ENCODE results near the gene TMEM53. TPM values are rescaled to one million over a fixed set of nuclear protein-coding genes. Genes with fewer than 3 reads are reported as not detected.

The TMEM53 gene
- total RNA-seq, 4 donors from 2014 or later, result 3.9 to 8.3 (median 4.7) TPM

DNA sequence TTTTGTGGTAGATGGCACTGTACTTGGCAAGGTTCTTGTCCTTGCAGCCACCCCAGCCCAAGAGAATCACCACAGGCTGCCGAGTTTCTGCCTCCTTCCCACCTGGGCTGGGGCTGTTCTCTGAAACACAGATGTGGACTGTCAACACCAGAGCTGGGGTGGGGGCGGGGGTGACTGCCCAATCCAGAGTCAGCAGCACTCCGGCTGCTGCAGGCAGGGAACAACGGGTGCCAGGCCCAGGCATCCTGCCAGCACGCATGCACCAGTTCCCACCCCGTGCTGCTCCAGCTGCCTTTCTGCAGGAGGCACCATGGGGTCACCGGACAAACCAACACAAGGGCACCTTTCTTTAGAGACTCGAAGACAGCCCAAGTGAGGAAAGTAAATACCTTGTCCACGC lies 14.1 kb downstream of the TMEM53 start:
- H3K9me3 ChIP-seq, result no peaks in the 10 kb centered on the region
- no peaks in the 10 kb centered on the region for H3K27me3 ChIP-seq
- peak; percentile 67 for ATAC-seq
- H3K4me3 ChIP-seq, result no peak overlapping the region
- whole genome bisulfite sequencing, 2 donors (ENCODE audit: low coverage in 1 of 2), result no CpG with 5 or more reads among the region's 9 CpGs
- no peak overlapping the region for H3K27ac ChIP-seq
- peaks cover 0 to 7% of the 10 kb centered on the region in 2 donors for H3K36me3 ChIP-seq
- H3K4me1 ChIP-seq, result peaks cover 0 to 13% (median 0%) of the 10 kb centered on the region in 3 donors
- TF ChIP-seq POLR2A (IDR thresholded peaks at IDR 0.05) (no peak), EP300 (IDR thresholded peaks at IDR 0.05) (no peak), CTCF (IDR thresholded peaks at IDR 0.05) (no peak), POLR2AphosphoS5 (IDR thresholded peaks at IDR 0.05) (no peak)

DNA sequence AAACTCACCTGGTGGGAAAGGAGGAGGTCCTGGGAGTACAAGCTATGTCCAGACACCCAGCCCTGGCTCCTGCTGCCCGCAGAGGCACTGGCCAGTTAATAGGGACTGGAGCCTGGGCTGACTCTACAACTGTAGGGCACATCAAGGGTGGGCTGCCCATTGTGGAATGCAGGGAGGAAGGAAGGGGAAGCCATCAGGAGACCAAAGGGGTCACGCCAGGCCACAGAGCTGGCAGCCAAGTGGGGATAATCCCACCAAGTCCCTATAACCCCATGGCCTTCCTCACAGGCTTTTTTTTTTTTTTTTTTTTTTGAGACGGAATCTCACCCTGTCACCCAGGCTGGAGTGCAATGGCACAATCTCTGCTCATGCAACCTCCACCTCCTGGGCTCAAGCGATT lies 14.7 kb downstream of the TMEM53 start:
- Histone ChIP-seq H3K27me3 (no peaks in the 10 kb centered on the region), H3K27ac (no peak overlapping the region), H3K4me1 (peaks cover 0 to 13% (median 0%) of the 10 kb centered on the region in 3 donors), H3K36me3 (peaks cover 0 to 13% of the 10 kb centered on the region in 2 donors), H3K4me3 (no peak overlapping the region), H3K9me3 (no peaks in the 10 kb centered on the region)
- ATAC-seq, result no peak
- TF ChIP-seq EP300 (IDR thresholded peaks at IDR 0.05) (no peak), POLR2A (IDR thresholded peaks at IDR 0.05) (no peak), CTCF (IDR thresholded peaks at IDR 0.05) (no peak), POLR2AphosphoS5 (IDR thresholded peaks at IDR 0.05) (no peak)
- 88 to 100% methylated on average over 1 to 3 of the region's 4 CpGs for WGBS, 2 donors (ENCODE audit: low coverage in 1 of 2)

GRCh38 chr1:44655609-44656008 lies 18.7 kb downstream of the TMEM53 start:
- no peaks in the 10 kb centered on the region for H3K9me3 ChIP-seq
- peaks cover 0 to 47% of the 10 kb centered on the region in 2 donors for H3K36me3 ChIP-seq
- TF ChIP-seq CTCF (IDR thresholded peaks at IDR 0.05) (peak in 3 of 4 experiments; percentile 50 to 69 (median 50)), POLR2A (IDR thresholded peaks at IDR 0.05) (no peak), EP300 (IDR thresholded peaks at IDR 0.05) (no peak), POLR2AphosphoS5 (IDR thresholded peaks at IDR 0.05) (no peak)
- no peaks in the 10 kb centered on the region for H3K27me3 ChIP-seq
- peaks cover 0 to 19% (median 0%) of the 10 kb centered on the region in 3 donors for H3K4me1 ChIP-seq
- ATAC-seq, result peak; percentile 29
- H3K4me3 ChIP-seq, result no peak overlapping the region
- no peak overlapping the region for H3K27ac ChIP-seq
- WGBS, 2 donors (ENCODE audit: low coverage in 1 of 2), result 0 to 80% methylated on average over 1 to 3 of the region's 5 CpGs

DNA sequence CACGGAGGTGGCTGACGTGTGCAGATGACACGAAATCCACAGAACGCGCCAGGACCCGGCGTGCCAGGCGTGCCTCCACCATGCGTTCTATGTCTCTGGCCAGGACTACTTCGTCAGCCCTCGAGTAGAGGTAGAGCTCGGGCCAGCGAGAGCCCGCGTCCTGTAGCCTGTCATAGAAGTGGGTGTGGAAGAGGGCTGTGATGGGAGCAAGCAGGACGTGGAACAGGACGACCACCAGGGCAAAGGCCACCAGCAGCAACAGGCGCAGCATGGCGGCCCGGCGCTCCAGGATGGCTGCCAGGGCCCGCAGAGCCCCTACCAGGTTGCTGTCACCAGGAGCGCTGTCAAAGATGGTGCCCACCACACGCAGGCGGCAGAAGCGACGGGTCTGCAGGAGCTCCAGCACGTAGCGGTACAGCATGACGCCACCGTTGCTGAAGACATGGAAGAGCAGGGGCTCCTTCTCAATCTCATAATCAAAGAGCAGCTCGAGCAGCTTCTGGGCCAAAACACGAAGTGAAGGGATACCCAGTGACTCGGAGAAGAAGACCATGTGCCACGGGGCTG lies 19.6 kb downstream of the TMEM53 start:
- 89 to 91% methylated on average over 9 to 14 of the region's 35 CpGs for WGBS, 2 donors (ENCODE audit: low coverage in 1 of 2)
- H3K27ac ChIP-seq, result no peak overlapping the region
- H3K4me1 ChIP-seq, result peaks cover 0 to 10% (median 0%) of the 10 kb centered on the region in 3 donors
- H3K36me3 ChIP-seq, result peaks cover 0 to 56% of the 10 kb centered on the region in 2 donors
- H3K27me3 ChIP-seq, result no peaks in the 10 kb centered on the region
- no peaks in the 10 kb centered on the region for H3K9me3 ChIP-seq
- no peak for TF ChIP-seq POLR2AphosphoS5 (IDR thresholded peaks at IDR 0.05)
- TF ChIP-seq POLR2A (IDR thresholded peaks at IDR 0.05), result no peak
- TF ChIP-seq EP300 (IDR thresholded peaks at IDR 0.05), result no peak
- no peak for TF ChIP-seq CTCF (IDR thresholded peaks at IDR 0.05)
- ATAC-seq, result no peak
- H3K4me3 ChIP-seq, result no peak overlapping the region
